CD4-positive, alpha-beta T cell (primary cell): ENCODE measurements around the gene SH3BP5. TPM values are rescaled to one million over a fixed set of nuclear protein-coding genes. Genes with fewer than 3 reads are reported as not detected.

Experiments
- ATAC-seq: fragments of 200-7000 bp; cut with Tn5 transposase; one replicate; pipeline ENCODE4 v1.10.0; 2022; ENCODE audit warnings: mild to moderate bottlenecking; ENCODE audit not compliant: poor library complexity
- CTCF ChIA-PET: fragments of 350-600 bp; sonication (Branson Sonifier 250); formaldehyde crosslinking; loops from one replicate; lab custom pipeline; 2021; ENCODE audit warnings: antibody characterized with exemption, inconsistent platforms; lab: Charles Lee
- POLR2A ChIA-PET: fragments of 350-600 bp; sonication (Branson Sonifier 250); formaldehyde crosslinking; loops from one replicate; lab custom pipeline; 2021; ENCODE audit warnings: antibody characterized with exemption, inconsistent platforms; lab: Charles Lee
- DNase-seq, 14 experiments: peaks; one replicate each; pipeline ENCODE4 v3.0.0-alpha.2; 2013 to 2020; ENCODE audit warnings: mixed read lengths in 2 of 14
- H3K27ac ChIP-seq, 2 donors: one replicate each; pipeline versions ENCODE4 v1.5.1 to v1.7.0; 2013; ENCODE audit warnings: low read length in 2 of 2, low read depth in 1 of 2, mild to moderate bottlenecking in 1 of 2
- H3K27me3 ChIP-seq, 2 experiments: 1 replicate in 1 of 2; 2 replicates in 1 of 2; pipeline versions ENCODE4 v1.6.1 to v1.7.0; 2013; ENCODE audit warnings: low read length in 2 of 2, control low read depth in 1 of 2, mild to moderate bottlenecking in 1 of 2, moderate library complexity in 1 of 2; ENCODE audit not compliant: insufficient read depth in 2 of 2, control insufficient read depth in 1 of 2
- H3K36me3 ChIP-seq: one replicate; pipeline ENCODE4 v1.6.1; 2013; ENCODE audit warnings: low read length, control low read depth; ENCODE audit not compliant: insufficient read depth
- H3K4me1 ChIP-seq: one replicate; pipeline ENCODE4 v1.6.1; 2013; ENCODE audit warnings: low read length, control low read depth; ENCODE audit not compliant: insufficient read depth
- H3K4me3 ChIP-seq: one replicate; pipeline ENCODE4 v1.5.1; 2013; ENCODE audit warnings: mild to moderate bottlenecking, low read length, moderate library complexity
- H3K9me3 ChIP-seq, 2 experiments: 1 replicate in 1 of 2; 2 replicates in 1 of 2; pipeline versions ENCODE4 v1.6.1 to v1.7.0; 2013; ENCODE audit warnings: low read length in 2 of 2, mild to moderate bottlenecking in 2 of 2, control low read depth in 1 of 2, moderate library complexity in 1 of 2; ENCODE audit not compliant: control insufficient read depth in 1 of 2, insufficient read depth in 1 of 2
- H3K27ac Mint-ChIP-seq: one replicate; pipeline ENCODE4 v1.8.0; 2020; ENCODE audit warnings: mixed read lengths
- H3K27me3 Mint-ChIP-seq: one replicate; pipeline ENCODE4 v1.8.0; 2021; ENCODE audit warnings: mixed read lengths
- H3K36me3 Mint-ChIP-seq: one replicate; pipeline ENCODE4 v1.8.0; 2021; ENCODE audit warnings: low read depth, mixed read lengths
- H3K4me1 Mint-ChIP-seq: one replicate; pipeline ENCODE4 v1.8.0; 2021; ENCODE audit warnings: low read depth, mixed read lengths
- H3K4me3 Mint-ChIP-seq: one replicate; pipeline ENCODE4 v1.8.0; 2020; ENCODE audit warnings: mild to moderate bottlenecking, mixed read lengths
- H3K9me3 Mint-ChIP-seq: one replicate; pipeline ENCODE4 v1.8.0; 2020; ENCODE audit warnings: mixed read lengths
- CTCF ChIP-seq: fragments of 200-600 bp; IDR thresholded peaks from one replicate; pipeline ENCODE4 v1.8.0; 2022; ENCODE audit warnings: antibody characterized with exemption, mild to moderate bottlenecking
- intact Hi-C, 2 experiments: fragments of 100-400 bp; cut with DNase I in 1 of 2; cut with micrococcal nuclease in 1 of 2; formaldehyde crosslinking; loops; one replicate each; pipeline versions ENCODE4 v1.15.1 to v1.9.0; 2023 to 2025; cut with DNase I, micrococcal nuclease
- total RNA-seq, 174 experiments: library from RNA in 2 of 174; stranded (reverse) in 2 of 174; gene quantifications; one replicate each; pipeline ENCODE4 v1.2.3 and lab custom pipeline; 2021 to 2026

Gene SH3BP5
- total RNA-seq, 2 experiments from 2014 or later, result 16.8 to 17.7 TPM

DNA sequence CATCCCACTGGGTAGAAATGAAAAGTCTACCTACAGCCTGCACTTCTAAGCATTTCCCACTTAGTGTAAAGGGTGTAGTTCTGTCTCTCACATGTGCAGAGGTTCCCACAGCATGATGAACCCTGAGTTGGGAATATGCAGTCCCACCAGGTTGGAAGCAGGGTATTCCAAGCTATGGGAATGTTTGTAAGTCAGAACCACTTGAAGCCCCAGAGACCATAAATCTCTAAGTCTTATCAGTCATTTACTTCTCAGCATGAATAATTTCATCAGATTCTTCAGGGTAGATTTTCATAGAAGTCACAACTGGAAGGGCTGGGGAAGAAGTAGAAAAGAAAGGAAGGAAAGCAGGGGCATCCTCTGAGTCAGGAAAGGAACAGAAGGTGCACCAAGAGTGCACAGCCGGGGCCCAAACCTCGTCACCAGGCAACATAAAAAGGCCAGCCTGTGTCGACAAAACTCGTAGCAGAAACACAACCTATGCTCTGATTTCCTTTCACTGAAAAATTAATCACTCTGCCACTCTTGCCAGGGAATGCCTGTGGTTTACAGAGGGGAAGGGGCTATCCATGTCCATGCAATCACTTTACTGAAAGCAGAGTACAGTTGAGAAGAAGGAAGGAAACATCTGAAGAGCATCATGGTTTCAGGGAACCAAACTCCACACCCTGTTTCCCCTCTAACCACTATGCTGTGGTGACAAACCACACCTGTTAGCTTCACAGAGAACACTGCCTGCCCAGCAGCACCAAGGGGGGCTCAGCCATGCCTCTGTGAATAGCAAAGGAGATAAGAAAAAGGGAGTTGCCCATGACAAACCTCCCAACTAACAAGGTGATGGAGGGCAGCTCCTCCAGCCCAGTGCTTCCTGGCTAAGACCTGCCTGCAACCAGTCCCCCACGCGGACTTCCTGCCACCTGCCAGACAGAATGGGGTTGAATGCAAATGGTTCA lies 40.5 kb downstream of the SH3BP5 start:
- peak overlapping the region; percentile 46 to 71 for H3K27ac ChIP-seq
- intact Hi-C loops, result loop anchor here (1.0 to 2.0 kb wide), 2 partner anchors 17 to 20 kb away; no protein-coding TSS in a partner anchor
- Mint-ChIP-seq H3K27me3 (no peaks in the 10 kb centered on the region), H3K36me3 (peaks cover 14% of the 10 kb centered on the region), H3K4me1 (peaks cover 96% of the 10 kb centered on the region), H3K4me3 (peak overlapping the region; percentile 81), H3K27ac (peak overlapping the region; percentile 94), H3K9me3 (no peaks in the 10 kb centered on the region)
- ATAC-seq (peak; percentile 90), DNase-seq (peak; percentile 24 to 90 (median 54))
- H3K4me1 ChIP-seq, result peaks cover 89% of the 10 kb centered on the region
- H3K27me3 ChIP-seq, result no peaks in the 10 kb centered on the region
- no peak for TF ChIP-seq CTCF
- ChIA-PET POLR2A (interaction anchor here (0.7 to 3.5 kb wide), 17 partner anchors 8 to 56 kb away, joined by 3 to 15 read pairs (median 6); partner anchors contain the start of gene SH3BP5), CTCF (interaction anchor here (1.1 to 2.0 kb wide), 3 partner anchors 19 to 41 kb away, joined by 3 to 9 read pairs (median 6); partner anchors contain the start of gene SH3BP5)
- H3K9me3 ChIP-seq, result no peaks in the 10 kb centered on the region
- peaks cover 24% of the 10 kb centered on the region for H3K36me3 ChIP-seq
- H3K4me3 ChIP-seq, result peak overlapping the region; percentile 17

DNA sequence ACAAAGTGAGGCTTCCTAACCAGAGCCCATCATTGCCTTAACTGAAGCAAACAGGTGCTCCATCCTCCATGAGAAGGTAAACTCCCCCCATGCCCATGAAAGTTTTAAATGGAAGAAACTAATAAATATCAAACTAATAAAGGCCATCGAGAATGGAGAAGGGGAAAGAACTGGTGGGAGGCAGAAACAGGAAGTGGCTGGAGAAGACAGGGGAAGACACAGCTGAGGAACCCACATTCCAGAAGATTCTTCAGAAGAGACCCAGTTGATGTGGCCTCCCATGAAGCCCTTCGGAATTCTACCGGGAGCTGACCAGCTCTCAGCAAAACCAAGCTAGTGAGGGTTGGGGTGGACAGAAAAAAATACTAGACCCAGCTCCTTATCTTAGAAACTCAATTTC lies 41.6 kb downstream of the SH3BP5 start:
- no peak for TF ChIP-seq CTCF
- no peaks in the 10 kb centered on the region for H3K27me3 Mint-ChIP-seq
- H3K36me3 ChIP-seq, result peaks cover 33% of the 10 kb centered on the region
- peaks cover 95% of the 10 kb centered on the region for H3K4me1 Mint-ChIP-seq
- H3K36me3 Mint-ChIP-seq, result peaks cover 19% of the 10 kb centered on the region
- no peaks in the 10 kb centered on the region for H3K9me3 ChIP-seq
- peak overlapping the region; percentile 94 for H3K27ac Mint-ChIP-seq
- intact Hi-C loops, result no loop called here
- no peaks in the 10 kb centered on the region for H3K27me3 ChIP-seq
- POLR2A ChIA-PET, result interaction anchor here (0.7 to 3.5 kb wide), 9 partner anchors 10 to 41 kb away, joined by 4 to 15 read pairs (median 10); partner anchors contain the start of gene SH3BP5
- DNase-seq (no peak), ATAC-seq (no peak)
- H3K4me1 ChIP-seq, result peaks cover 92% of the 10 kb centered on the region
- CTCF ChIA-PET, result interaction anchor here (0.9 to 2.0 kb wide), 3 partner anchors 23 to 115 kb away, joined by 3 to 9 read pairs (median 3); partner anchors contain the start of gene SH3BP5
- H3K9me3 Mint-ChIP-seq, result no peaks in the 10 kb centered on the region
- H3K27ac ChIP-seq, result peak overlapping the region; percentile 46 to 71
- no peak overlapping the region for H3K4me3 Mint-ChIP-seq
- H3K4me3 ChIP-seq, result no peak overlapping the region

GRCh38 chr3:15289661-15290060 lies 42.7 kb downstream of the SH3BP5 start:
- ATAC-seq (no peak), DNase-seq (peak in 1 of 14 experiments; percentile 24)
- Mint-ChIP-seq H3K4me3 (peak overlapping the region; percentile 45), H3K27ac (peak overlapping the region; percentile 94), H3K4me1 (peaks cover 93% of the 10 kb centered on the region), H3K27me3 (no peaks in the 10 kb centered on the region), H3K36me3 (peaks cover 22% of the 10 kb centered on the region), H3K9me3 (no peaks in the 10 kb centered on the region)
- no peaks in the 10 kb centered on the region for H3K27me3 ChIP-seq
- intact Hi-C loops, result loop anchor here in 1 of 2 experiments (2.0 kb wide), 1 partner anchor 15 kb away; no protein-coding TSS in a partner anchor
- ChIA-PET CTCF (interaction anchor here (1.7 kb wide), 1 partner anchor 42 kb away, joined by 7 read pairs; the partner anchor contains the start of gene SH3BP5), POLR2A (interaction anchor here (0.9 to 1.2 kb wide), 2 partner anchors 31 to 41 kb away, joined by 4 to 5 read pairs; no protein-coding TSS in a partner anchor)
- peak overlapping the region in 1 of 2 donors; percentile 35 for H3K27ac ChIP-seq
- no peak for TF ChIP-seq CTCF
- no peak overlapping the region for H3K4me3 ChIP-seq
- H3K36me3 ChIP-seq, result peaks cover 39% of the 10 kb centered on the region
- H3K9me3 ChIP-seq, result no peaks in the 10 kb centered on the region
- H3K4me1 ChIP-seq, result peaks cover 90% of the 10 kb centered on the region
